Measurements from ENCODE around the gene MAGI2. TPM values are rescaled to one million over a fixed set of nuclear protein-coding genes. Genes with fewer than 3 reads are reported as not detected.
"Not testable (repeated sequence)": the region's sequence is repeated elsewhere in the genome, so short reads cannot be mapped to it uniquely, and the experiment has no call there.

MAGI2 gene
- polyA plus RNA-seq, 1 donor: 3.7 TPM

- DNase-seq (ENCODE audit: low read depth): no peak
Observed at GRCh38 chr7:78296644-78297371, 1156.7 kb downstream of the MAGI2 start.

DNA sequence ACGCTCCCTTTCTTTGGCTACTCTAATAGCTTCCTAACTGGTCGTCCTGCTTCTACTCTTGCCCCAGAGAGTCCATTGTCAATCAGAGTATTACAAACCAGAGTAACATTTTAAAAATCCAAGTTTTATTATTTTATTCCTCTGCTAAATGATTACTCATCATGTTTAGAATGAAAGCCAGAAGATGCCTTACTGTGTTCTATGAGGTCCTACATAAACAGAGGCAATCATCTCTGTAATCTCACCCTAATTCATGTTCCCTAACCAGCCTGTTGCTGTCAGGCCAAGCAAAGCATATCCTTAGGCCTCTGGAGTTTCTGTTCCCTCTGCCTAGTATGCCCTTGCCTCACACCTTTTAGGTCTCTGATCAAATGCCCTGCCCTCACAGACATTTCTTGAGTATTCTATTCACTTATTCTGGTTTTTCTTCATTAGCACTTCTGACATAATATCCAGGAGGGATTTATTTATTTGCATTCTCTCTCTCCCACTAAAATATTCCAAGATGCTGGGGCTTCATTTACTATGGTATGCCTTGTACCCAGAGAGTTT lies 1157.3 kb downstream of the MAGI2 start:
- no peak for DNase-seq (ENCODE audit: low read depth)

DNA sequence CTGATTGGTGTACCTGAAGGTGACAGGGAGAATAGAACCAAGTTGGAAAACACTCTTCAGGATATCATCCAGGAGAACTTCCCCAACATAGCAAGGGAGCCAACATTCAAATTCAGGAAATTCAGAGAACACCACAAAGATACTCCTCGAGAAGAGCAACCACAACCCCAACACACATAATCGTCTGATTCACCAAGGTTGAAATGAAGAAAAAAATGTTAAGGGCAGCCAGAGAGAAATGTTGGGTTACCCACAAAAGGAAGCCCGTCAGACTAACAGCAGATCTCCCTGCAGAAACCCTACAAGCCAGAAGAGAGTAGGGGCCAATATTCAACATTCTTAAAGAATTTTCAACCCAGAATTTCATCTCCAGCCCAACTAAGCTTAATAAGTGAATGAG lies 1164.0 kb downstream of the MAGI2 start:
- not testable (repeated sequence) for DNase-seq (ENCODE audit: low read depth)

DNA sequence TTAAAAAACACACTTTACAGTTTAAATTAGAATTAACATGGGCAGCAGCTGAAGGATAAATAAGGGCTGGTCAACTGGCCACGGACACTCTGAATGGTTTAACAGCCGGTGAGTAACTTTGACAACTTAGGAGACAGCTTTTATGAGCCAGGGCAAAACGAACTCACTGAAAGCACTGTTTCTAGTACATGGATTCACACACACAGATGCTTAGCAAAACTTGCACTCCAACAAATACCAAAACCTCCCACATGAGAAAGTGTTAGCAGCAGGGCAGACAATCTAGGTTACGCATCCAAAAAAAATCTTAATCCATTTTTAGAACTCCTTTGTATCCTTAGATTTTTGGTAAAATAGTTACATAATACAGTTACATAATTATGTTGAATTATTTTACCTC lies 1168.5 kb downstream of the MAGI2 start:
- DNase-seq (ENCODE audit: low read depth): no peak

- no peak for DNase-seq (ENCODE audit: low read depth)
Observed at GRCh38 chr7:78280276-78280675, 1173.2 kb downstream of the MAGI2 start.

DNA sequence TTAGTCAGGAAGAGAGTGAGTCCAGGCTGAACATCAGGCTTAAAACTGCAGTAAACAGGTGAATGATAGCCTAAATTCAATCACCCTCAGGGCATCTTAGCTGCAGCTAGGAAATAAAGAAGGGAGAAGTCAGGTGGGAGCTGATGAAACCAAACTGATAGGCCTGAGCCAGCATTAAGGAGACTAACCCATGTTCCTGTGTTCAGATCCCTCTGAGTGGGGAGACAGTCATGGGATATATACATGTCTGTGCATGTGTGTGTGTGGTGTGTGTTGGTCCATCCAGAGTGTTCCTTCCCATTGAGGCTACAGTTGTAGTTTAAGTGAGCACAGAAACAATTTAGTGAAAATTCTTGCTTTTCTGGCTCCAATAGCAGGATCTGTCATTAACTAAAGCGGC lies 1174.0 kb downstream of the MAGI2 start:
- DNase-seq (ENCODE audit: low read depth): no peak

GRCh38 chr7:78279032-78279431 lies 1174.4 kb downstream of the MAGI2 start:
- DNase-seq (ENCODE audit: low read depth): no peak

GRCh38 chr7:78267141-78267540 lies 1186.3 kb downstream of the MAGI2 start:
- no peak for DNase-seq (ENCODE audit: low read depth)

- DNase-seq (ENCODE audit: low read depth): no peak
Observed at GRCh38 chr7:78265486-78265885, 1188.0 kb downstream of the MAGI2 start.

GRCh38 chr7:78265071-78265470 lies 1188.4 kb downstream of the MAGI2 start:
- DNase-seq (ENCODE audit: low read depth): no peak

DNA sequence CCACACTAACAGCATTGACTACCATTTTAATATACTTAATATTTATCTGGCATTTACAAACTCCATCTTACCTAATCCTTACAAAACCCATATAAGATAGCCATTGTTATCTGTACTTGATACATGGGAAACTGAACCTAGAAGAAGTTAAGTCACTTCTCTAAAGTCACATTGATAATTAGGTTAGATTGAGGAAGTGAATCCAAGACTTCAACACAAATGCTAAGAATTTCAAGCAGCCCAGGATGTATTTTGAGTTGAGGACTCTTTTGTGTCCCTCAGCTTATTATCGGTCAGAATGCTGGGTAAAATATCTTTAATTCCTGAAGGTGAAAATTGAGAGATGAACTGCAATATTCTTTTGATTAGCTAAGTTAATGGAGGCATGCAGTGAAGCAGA lies 1189.4 kb downstream of the MAGI2 start:
- no peak for DNase-seq (ENCODE audit: low read depth)

DNA sequence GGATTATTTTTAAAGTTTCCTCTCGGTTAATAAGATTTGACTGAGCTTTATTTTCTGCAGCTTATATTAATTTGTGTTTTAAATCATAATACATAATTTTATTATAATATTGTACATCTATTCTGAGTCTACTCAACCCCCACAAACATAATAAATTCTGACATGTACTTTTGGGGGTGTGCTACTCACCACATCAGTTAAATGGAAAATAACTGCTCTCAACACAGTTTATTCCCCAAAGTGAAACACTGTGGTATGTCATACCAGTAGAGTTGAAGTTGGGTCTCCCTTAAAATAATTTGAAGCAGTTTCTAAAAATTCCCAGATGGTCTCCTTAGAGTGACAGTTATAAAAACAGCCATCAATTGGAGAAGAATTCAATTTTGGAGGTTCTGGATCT lies 1191.7 kb downstream of the MAGI2 start:
- DNase-seq (ENCODE audit: low read depth): no peak

- DNase-seq (ENCODE audit: low read depth): no peak
Observed at GRCh38 chr7:78261302-78261701, 1192.2 kb downstream of the MAGI2 start.

GRCh38 chr7:78260826-78261225 lies 1192.6 kb downstream of the MAGI2 start:
- DNase-seq (ENCODE audit: low read depth): no peak

DNA sequence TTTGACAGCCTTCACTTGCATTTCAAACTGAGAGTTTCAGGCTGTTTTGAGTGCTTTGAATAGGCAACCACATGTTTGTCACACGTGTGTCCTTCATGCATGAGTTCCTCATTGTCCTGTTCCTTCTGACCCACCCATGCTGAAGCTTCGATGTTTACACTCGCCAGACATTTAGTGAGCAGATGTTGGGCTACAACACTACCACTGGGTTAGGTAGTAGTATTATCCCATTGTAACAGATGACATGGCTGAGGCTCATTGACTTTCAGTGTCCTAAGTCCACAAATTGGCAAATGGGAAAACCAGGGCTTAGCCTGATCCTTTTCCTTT lies 1198.8 kb downstream of the MAGI2 start:
- DNase-seq (ENCODE audit: low read depth): no peak

GRCh38 chr7:78253850-78254725 lies 1199.4 kb downstream of the MAGI2 start:
- DNase-seq (ENCODE audit: low read depth): no peak

- DNase-seq (ENCODE audit: low read depth): no peak
Observed at GRCh38 chr7:78248867-78249266, 1204.6 kb downstream of the MAGI2 start.

- DNase-seq (ENCODE audit: low read depth): no peak
Observed at GRCh38 chr7:78247910-78248689, 1205.4 kb downstream of the MAGI2 start.

DNA sequence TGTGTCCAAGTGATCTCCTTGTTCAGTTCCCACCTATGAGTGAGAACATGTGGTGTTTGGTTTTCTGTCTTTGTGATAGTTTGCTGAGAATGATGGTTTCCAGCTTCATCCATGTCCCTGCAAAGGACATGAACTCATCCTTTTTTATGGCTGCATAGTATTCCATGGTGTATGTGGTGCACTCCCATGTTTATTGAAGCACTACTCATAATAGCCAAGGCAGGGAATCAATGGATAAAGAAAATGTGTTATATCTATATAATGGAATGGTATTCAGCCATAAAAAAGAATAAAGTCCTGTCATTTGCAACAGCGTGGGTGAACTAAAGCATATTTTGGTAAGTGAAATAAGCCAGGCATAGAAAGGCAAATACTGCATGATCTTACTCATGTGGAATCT lies 1213.3 kb downstream of the MAGI2 start:
- DNase-seq (ENCODE audit: low read depth): not testable (repeated sequence)

- DNase-seq (ENCODE audit: low read depth): no peak
Observed at GRCh38 chr7:78234634-78235033, 1218.8 kb downstream of the MAGI2 start.

GRCh38 chr7:78232806-78233205 lies 1220.7 kb downstream of the MAGI2 start:
- DNase-seq (ENCODE audit: low read depth): no peak

- no peak for DNase-seq (ENCODE audit: low read depth)
Observed at GRCh38 chr7:78226059-78226719, 1227.3 kb downstream of the MAGI2 start.
